A673 (cell line): Measurements from ENCODE around the gene NTRK3. TPM values are rescaled to one million over a fixed set of nuclear protein-coding genes. Genes with fewer than 3 reads are reported as not detected.

Source experiments
- BruUV-seq: library from RNA; stranded (reverse); fragments of 400-500 nt; replicated peaks from 2 replicates; lab custom pipeline; 2021; lab: Mats Ljungman, UMichigan
- CTCF ChIA-PET: fragments of 300-600 bp; sonication (Branson Sonifier 250); formaldehyde crosslinking; loops from one replicate; lab custom pipeline; 2022; ENCODE audit warnings: antibody characterized with exemption; lab: Charles Lee
- POLR2A ChIA-PET: fragments of 300-600 bp; sonication (Branson Sonifier 250); formaldehyde crosslinking; loops from one replicate; lab custom pipeline; 2022; ENCODE audit warnings: antibody characterized with exemption; ENCODE audit not compliant: low non-redundant PET; lab: Charles Lee
- DNase-seq: peaks from one replicate; pipeline ENCODE4 v3.0.0-alpha.2; 2015; ENCODE audit warnings: low spot score
- H3K27ac ChIP-seq: fragments of 200-600 bp; sonication (generic); 2 replicates; pipeline ENCODE4 v1.5.1; 2016; ENCODE audit warnings: mixed run types, low read depth, mild to moderate bottlenecking, mixed read lengths, antibody characterized with exemption, low read length; ENCODE audit not compliant: poor library complexity, severe bottlenecking
- H3K27me3 ChIP-seq: fragments of 200-600 bp; sonication (generic); replicated peaks from 2 replicates; pipeline ENCODE4 v1.6.1; 2017; ENCODE audit warnings: mixed run types, low read depth, mild to moderate bottlenecking, mixed read lengths, antibody characterized with exemption, low read length; ENCODE audit not compliant: insufficient read depth, poor library complexity
- H3K36me3 ChIP-seq: fragments of 200-600 bp; sonication (generic); 2 replicates; pipeline ENCODE4 v1.6.1; 2016; ENCODE audit warnings: mixed run types, mild to moderate bottlenecking, mixed read lengths, antibody characterized with exemption, low read length; ENCODE audit not compliant: insufficient read depth, poor library complexity, severe bottlenecking
- H3K4me1 ChIP-seq: fragments of 200-600 bp; sonication (generic); 2 replicates; pipeline ENCODE4 v1.6.1; 2017; ENCODE audit warnings: mixed run types, mild to moderate bottlenecking, mixed read lengths, antibody characterized with exemption, low read length; ENCODE audit not compliant: insufficient read depth, poor library complexity, severe bottlenecking
- H3K4me3 ChIP-seq: fragments of 200-600 bp; sonication (generic); 2 replicates; pipeline ENCODE4 v1.5.1; 2016; ENCODE audit warnings: low read depth, mixed run types, mild to moderate bottlenecking, mixed read lengths, low read length; ENCODE audit not compliant: poor library complexity, severe bottlenecking
- H3K9me3 ChIP-seq: fragments of 200-600 bp; sonication (generic); 2 replicates; pipeline ENCODE4 v1.6.1; 2016; ENCODE audit warnings: mixed run types, low read depth, mild to moderate bottlenecking, mixed read lengths, antibody characterized with exemption, low read length; ENCODE audit not compliant: poor library complexity, severe bottlenecking
- CTCF ChIP-seq: fragments of 300-800, 200-600 bp; sonication (generic); conservative IDR thresholded peaks from 2 replicates; pipeline ENCODE4 v1.5.1; 2017; ENCODE audit warnings: low read depth, mild to moderate bottlenecking, antibody characterized with exemption, low read length, moderate library complexity, mixed read lengths
- EZH2 ChIP-seq: fragments of 200-600 bp; sonication (generic); IDR thresholded peaks from 2 replicates; pipeline ENCODE4 v1.6.1; 2017; ENCODE audit warnings: borderline replicate concordance, low read depth, mild to moderate bottlenecking, mixed read lengths, antibody characterized with exemption, low read length; ENCODE audit not compliant: poor library complexity, severe bottlenecking
- intact Hi-C: fragments of 100-400 bp; cut with micrococcal nuclease; formaldehyde crosslinking; loops from one replicate; pipeline ENCODE4 v1.10.0; 2022; ENCODE audit not compliant: unreplicated experiment
- total RNA-seq: library from RNA; stranded (reverse); gene quantifications from 2 replicates; pipeline ENCODE4 v1.2.3, GENCODE V29; 2021

The NTRK3 gene
- total RNA-seq, 1 experiment from 2014 or later = not detected

- no TSS peak for BruUV-seq
- TF ChIP-seq EZH2 (no peak), CTCF (no peak)
- H3K9me3 ChIP-seq = no peaks in the 10 kb centered on the region
- no peak overlapping the region for H3K27ac ChIP-seq
- H3K36me3 ChIP-seq = no peaks in the 10 kb centered on the region
- H3K27me3 ChIP-seq = no peaks in the 10 kb centered on the region
- intact Hi-C loops = no loop called here
- ChIA-PET CTCF (no interaction called here), POLR2A (no interaction called here)
- no peaks in the 10 kb centered on the region for H3K4me1 ChIP-seq
- no peak for DNase-seq
- no peak overlapping the region for H3K4me3 ChIP-seq
Measured at GRCh38 chr15:87949575-87950223, 306.8 kb downstream of the NTRK3 start.

- TF ChIP-seq CTCF (no peak), EZH2 (no peak)
- no peaks in the 10 kb centered on the region for H3K9me3 ChIP-seq
- ChIA-PET POLR2A (no interaction called here), CTCF (no interaction called here)
- DNase-seq = no peak
- no peaks in the 10 kb centered on the region for H3K27me3 ChIP-seq
- H3K36me3 ChIP-seq = no peaks in the 10 kb centered on the region
- intact Hi-C loops = no loop called here
- no peak overlapping the region for H3K4me3 ChIP-seq
- no peak overlapping the region for H3K27ac ChIP-seq
- BruUV-seq = no TSS peak
- no peaks in the 10 kb centered on the region for H3K4me1 ChIP-seq
Measured at GRCh38 chr15:87949151-87949574, 307.4 kb downstream of the NTRK3 start.

GRCh38 chr15:87947560-87947959 lies 309.0 kb downstream of the NTRK3 start:
- no peaks in the 10 kb centered on the region for H3K4me1 ChIP-seq
- intact Hi-C loops = no loop called here
- BruUV-seq = no TSS peak
- ChIA-PET CTCF (no interaction called here), POLR2A (no interaction called here)
- H3K9me3 ChIP-seq = no peaks in the 10 kb centered on the region
- no peak overlapping the region for H3K4me3 ChIP-seq
- no peak for DNase-seq
- H3K36me3 ChIP-seq = no peaks in the 10 kb centered on the region
- H3K27ac ChIP-seq = no peak overlapping the region
- H3K27me3 ChIP-seq = no peaks in the 10 kb centered on the region
- TF ChIP-seq CTCF (no peak), EZH2 (no peak)
